HCT116 (cell line): ENCODE measurements around the gene ZFHX2. TPM values are rescaled to one million over a fixed set of nuclear protein-coding genes. Genes with fewer than 3 reads are reported as not detected.

ENCODE experiments used
- ATAC-seq: fragments of 200-7000 bp; cut with Tn5 transposase; 2 replicates; pipeline ENCODE4 v1.9.1; 2020; ENCODE audit warnings: mild to moderate bottlenecking, moderate library complexity
- BruUV-seq: library from RNA; stranded (reverse); fragments of 400-500 nt; replicated peaks from 2 replicates; lab custom pipeline; 2021; lab: Mats Ljungman, UMichigan
- CTCF ChIA-PET: fragments of 300-600 bp; sonication (Branson Sonifier 250); formaldehyde crosslinking; loops from one replicate; lab custom pipeline; 2021; ENCODE audit warnings: antibody characterized with exemption; lab: Charles Lee
- POLR2A ChIA-PET: fragments of 300-600, 350-600 bp; sonication (Branson Sonifier 250); formaldehyde crosslinking; loops from one replicate; lab custom pipeline; 2021; ENCODE audit warnings: antibody characterized with exemption; lab: Charles Lee
- RAD21 ChIA-PET, 2 experiments: fragments of 300-600 bp; sonication (Branson Sonifier 250); formaldehyde crosslinking; loops; one replicate each; lab custom pipeline; 2023; ENCODE audit warnings: low total read pairs in 2 of 2; ENCODE audit not compliant: uncharacterized antibody in 2 of 2, unreplicated experiment in 2 of 2, low non-redundant PET in 1 of 2; lab: Charles Lee
- DNase-seq: peaks from one replicate; pipeline ENCODE4 v3.0.0-alpha.2; 2010; ENCODE audit warnings: low read depth, low spot score
- H2AFZ ChIP-seq: fragments of 200-600 bp; shearing (Covaris generic), sonication (generic); 2 replicates; pipeline ENCODE4 v1.6.1; 2017; ENCODE audit warnings: low read depth, mixed run types, mixed read lengths, antibody characterized with exemption, low read length; ENCODE audit not compliant: poor library complexity, severe bottlenecking
- H3K27ac ChIP-seq: 2 replicates; pipeline ENCODE4 v1.5.1; 2012; ENCODE audit warnings: low read depth, low read length
- H3K27me3 ChIP-seq: fragments of 200-600 bp; sonication (generic); 2 replicates; pipeline ENCODE4 v1.6.1; 2016; ENCODE audit warnings: mixed run types, low read length, mixed read lengths; ENCODE audit not compliant: insufficient read depth
- H3K36me3 ChIP-seq, 2 experiments: fragments of 200-500 bp in 1 of 2; fragments of 200-600 bp in 1 of 2; sonication (Bioruptor generic) in 1 of 2; sonication (generic) in 1 of 2; 2 replicates each; pipeline versions ENCODE4 v1.5.1 to v1.6.1; 2014 to 2016; ENCODE audit warnings: low read length in 2 of 2, inconsistent platforms in 1 of 2, mixed read lengths in 1 of 2, mixed run types in 1 of 2; ENCODE audit not compliant: insufficient read depth in 2 of 2, control insufficient read depth in 1 of 2
- H3K4me1 ChIP-seq, 2 experiments: fragments of 200-600 bp in 1 of 2; sonication (generic) in 1 of 2; 2 replicates each; pipeline versions ENCODE4 v1.5.1 to v1.6.1; 2012 to 2017; ENCODE audit warnings: low read length in 2 of 2, inconsistent platforms in 1 of 2, mild to moderate bottlenecking in 1 of 2, mixed read lengths in 1 of 2, mixed run types in 1 of 2, moderate library complexity in 1 of 2; ENCODE audit not compliant: insufficient read depth in 2 of 2, control insufficient read depth in 1 of 2
- H3K4me2 ChIP-seq: fragments of 200-600 bp; sonication (generic); 2 replicates; pipeline ENCODE4 v1.6.1; 2017; ENCODE audit warnings: mixed run types, low read length, mixed read lengths
- H3K4me3 ChIP-seq, 2 experiments: fragments of 200-600 bp in 1 of 2; sonication (generic) in 1 of 2; replicated peaks in 1 of 2; 2 replicates each; pipeline ENCODE4 v1.5.1; 2011 to 2016; ENCODE audit warnings: low read length in 2 of 2, control low read depth in 1 of 2, low read depth in 1 of 2, mild to moderate bottlenecking in 1 of 2, mixed read lengths in 1 of 2, mixed run types in 1 of 2
- H3K79me2 ChIP-seq: fragments of 200-600 bp; sonication (generic); 2 replicates; pipeline ENCODE4 v1.6.1; 2017; ENCODE audit warnings: mild to moderate bottlenecking, mixed run types, low read length, moderate library complexity, mixed read lengths; ENCODE audit not compliant: insufficient read depth
- H3K9ac ChIP-seq: fragments of 200-600 bp; sonication (generic); 2 replicates; pipeline ENCODE4 v1.6.1; 2016; ENCODE audit warnings: low read length, mixed read lengths
- H3K9me2 ChIP-seq: fragments of 200-600 bp; sonication (generic), shearing (Covaris generic); 2 replicates; pipeline ENCODE4 v1.6.1; 2017; ENCODE audit warnings: mixed run types, mild to moderate bottlenecking, moderate library complexity; ENCODE audit not compliant: insufficient read depth
- H3K9me3 ChIP-seq, 2 experiments: fragments of 200-500 bp in 1 of 2; fragments of 200-600 bp in 1 of 2; sonication (Bioruptor generic) in 1 of 2; sonication (generic) in 1 of 2; 2 replicates each; pipeline ENCODE4 v1.6.1; 2014 to 2017; ENCODE audit warnings: low read length in 2 of 2, mixed read lengths in 2 of 2, inconsistent platforms in 1 of 2, low read depth in 1 of 2, mild to moderate bottlenecking in 1 of 2, mixed run types in 1 of 2, moderate library complexity in 1 of 2; ENCODE audit not compliant: control insufficient read depth in 1 of 2, insufficient read depth in 1 of 2
- H4K20me1 ChIP-seq: fragments of 200-600 bp; sonication (generic), shearing (Covaris generic); 2 replicates; pipeline ENCODE4 v1.6.1; 2017; ENCODE audit warnings: mixed run types, mild to moderate bottlenecking, moderate library complexity; ENCODE audit not compliant: insufficient read depth
- CBX3 ChIP-seq: IDR thresholded peaks from 2 replicates; pipeline ENCODE4 v1.6.1; 2012; ENCODE audit warnings: low read depth
- CEBPB ChIP-seq: IDR thresholded peaks from 2 replicates; pipeline ENCODE4 v1.6.1; 2012; ENCODE audit warnings: low read depth
- ELF1 ChIP-seq: IDR thresholded peaks from 2 replicates; pipeline ENCODE4 v1.6.1; 2012; ENCODE audit warnings: low read depth, borderline replicate concordance
- EZH2 ChIP-seq: fragments of 200-600 bp; sonication (generic); IDR thresholded peaks from 2 replicates; pipeline ENCODE4 v1.6.1; 2017; ENCODE audit warnings: antibody characterized with exemption, mixed run types
- FOSL1 ChIP-seq: IDR thresholded peaks from 2 replicates; pipeline ENCODE4 v1.6.1; 2012; ENCODE audit warnings: low read depth
- JUND ChIP-seq: IDR thresholded peaks from 2 replicates; pipeline ENCODE4 v1.6.1; 2012
- POLR2A ChIP-seq: IDR thresholded peaks from 2 replicates; pipeline ENCODE4 v1.7.0; 2011; ENCODE audit warnings: borderline replicate concordance; ENCODE audit not compliant: insufficient read depth, insufficient read length; ENCODE audit errors: extremely low read depth
- POLR2AphosphoS5 ChIP-seq: IDR thresholded peaks from 2 replicates; pipeline ENCODE4 v1.6.1; 2011; ENCODE audit warnings: mild to moderate bottlenecking, low read depth, low read length, moderate library complexity
- SRF ChIP-seq: IDR thresholded peaks from 2 replicates; pipeline ENCODE4 v1.6.1; 2012; ENCODE audit warnings: low read depth
- YY1 ChIP-seq: IDR thresholded peaks from 2 replicates; pipeline ENCODE4 v1.6.1; 2011; ENCODE audit warnings: low read length, low read depth, moderate library complexity, mild to moderate bottlenecking; ENCODE audit not compliant: insufficient replicate concordance; ENCODE audit errors: extremely low read depth
- ZFX ChIP-seq: fragments of 450-650 bp; IDR thresholded peaks from 2 replicates; pipeline ENCODE4 v1.6.1; 2017
- ZNF274 ChIP-seq: fragments of 200-500 bp; sonication (Bioruptor generic); IDR thresholded peaks from 2 replicates; pipeline ENCODE4 v1.6.1; 2014; ENCODE audit warnings: mild to moderate bottlenecking, low read depth, low read length, inconsistent platforms
- intact Hi-C: fragments of 100-400 bp; cut with micrococcal nuclease; formaldehyde crosslinking; loops from 2 replicates; pipeline ENCODE4 v1.10.0; 2022
- total RNA-seq: library from RNA; stranded (reverse); gene quantifications from one replicate; pipeline ENCODE4 v1.2.1, GENCODE V29; 2021; ENCODE audit not compliant: unreplicated experiment
- TF ChIP-seq, protein P1 (sequence below): IDR thresholded peaks from 2 replicates; pipeline ENCODE4 v1.6.1; 2011; ENCODE audit warnings: mild to moderate bottlenecking, low read length, moderate library complexity; ENCODE audit not compliant: insufficient replicate concordance; ENCODE audit errors: extremely low read depth

Gene ZFHX2
- total RNA-seq, 1 experiment from 2014 or later = 3.6 TPM

GRCh38 chr14:23530375-23531055 is 21.1 kb downstream of the ZFHX2 start:
- no peaks in the 10 kb centered on the region for H3K4me1 ChIP-seq
- H2AFZ ChIP-seq = no peak overlapping the region
- CTCF ChIA-PET = no interaction called here
- H3K27ac ChIP-seq = no peak overlapping the region
- no peak overlapping the region for H3K4me3 ChIP-seq
- H3K27me3 ChIP-seq = no peaks in the 10 kb centered on the region
- DNase-seq = no peak
- RAD21 ChIA-PET = no interaction called here
- POLR2A ChIA-PET = no interaction called here
- no peaks in the 10 kb centered on the region for H3K9me2 ChIP-seq
- ATAC-seq = no peak
- H3K9me3 ChIP-seq = no peaks in the 10 kb centered on the region
- intact Hi-C loops = no loop called here
- no peaks in the 10 kb centered on the region for H4K20me1 ChIP-seq
- no peak overlapping the region for H3K9ac ChIP-seq
- H3K4me2 ChIP-seq = no peak overlapping the region
- H3K36me3 ChIP-seq = no peaks in the 10 kb centered on the region; a peak in 1 of 4 replicates
- H3K79me2 ChIP-seq = no peaks in the 10 kb centered on the region
- BruUV-seq = no TSS peak
- TF ChIP-seq POLR2A = no peak
- TF ChIP-seq ZFX = no peak
- no peak for TF ChIP-seq CEBPB
- TF ChIP-seq POLR2AphosphoS5 = no peak

DNA sequence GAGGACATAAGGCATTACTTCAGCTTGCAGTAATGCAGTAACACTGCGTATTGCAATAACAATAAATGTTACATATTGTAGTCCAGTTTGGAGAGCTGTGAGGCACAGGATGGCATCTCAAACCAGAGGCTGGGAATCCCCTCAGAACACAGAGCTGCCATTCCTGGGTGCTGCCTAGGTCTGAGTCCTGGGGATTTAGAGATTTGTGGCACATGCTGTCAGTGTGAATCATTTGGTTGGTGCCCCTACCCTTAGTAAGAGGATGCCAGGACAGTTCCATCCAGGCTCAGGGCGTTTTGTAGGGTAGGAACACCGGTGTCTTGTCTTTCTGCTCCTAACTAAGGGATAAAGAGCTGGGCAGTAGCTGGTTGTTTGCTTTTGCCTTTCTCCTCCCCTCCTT is 22.5 kb downstream of the ZFHX2 start:
- ATAC-seq = no peak
- no TSS peak for BruUV-seq
- Histone ChIP-seq H4K20me1 (no peaks in the 10 kb centered on the region), H3K27me3 (no peaks in the 10 kb centered on the region), H3K9me2 (no peaks in the 10 kb centered on the region), H3K36me3 (no peaks in the 10 kb centered on the region; a peak in 1 of 4 replicates), H3K4me2 (no peak overlapping the region), H2AFZ (no peak overlapping the region), H3K27ac (no peak overlapping the region), H3K4me1 (no peaks in the 10 kb centered on the region)
- POLR2A ChIA-PET = no interaction called here
- CTCF ChIA-PET = interaction anchor here (0.9 to 1.6 kb wide), 3 partner anchors 10 to 28 kb away, joined by 3 to 4 read pairs (median 4); no protein-coding TSS in a partner anchor
- RAD21 ChIA-PET = no interaction called here
- TF ChIP-seq JUND (no peak), EZH2 (no peak), CEBPB (no peak), CBX3 (no peak), POLR2AphosphoS5 (no peak), YY1 (no peak), ZNF274 (no peak), SRF (no peak), ZFX (no peak), FOSL1 (no peak), ELF1 (no peak)
- TF ChIP-seq, protein P1, sequence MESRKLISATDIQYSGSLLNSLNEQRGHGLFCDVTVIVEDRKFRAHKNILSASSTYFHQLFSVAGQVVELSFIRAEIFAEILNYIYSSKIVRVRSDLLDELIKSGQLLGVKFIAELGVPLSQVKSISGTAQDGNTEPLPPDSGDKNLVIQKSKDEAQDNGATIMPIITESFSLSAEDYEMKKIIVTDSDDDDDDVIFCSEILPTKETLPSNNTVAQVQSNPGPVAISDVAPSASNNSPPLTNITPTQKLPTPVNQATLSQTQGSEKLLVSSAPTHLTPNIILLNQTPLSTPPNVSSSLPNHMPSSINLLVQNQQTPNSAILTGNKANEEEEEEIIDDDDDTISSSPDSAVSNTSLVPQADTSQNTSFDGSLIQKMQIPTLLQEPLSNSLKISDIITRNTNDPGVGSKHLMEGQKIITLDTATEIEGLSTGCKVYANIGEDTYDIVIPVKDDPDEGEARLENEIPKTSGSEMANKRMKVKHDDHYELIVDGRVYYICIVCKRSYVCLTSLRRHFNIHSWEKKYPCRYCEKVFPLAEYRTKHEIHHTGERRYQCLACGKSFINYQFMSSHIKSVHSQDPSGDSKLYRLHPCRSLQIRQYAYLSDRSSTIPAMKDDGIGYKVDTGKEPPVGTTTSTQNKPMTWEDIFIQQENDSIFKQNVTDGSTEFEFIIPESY = no peak
- TF ChIP-seq, all 23 proteins: peak for 0
- DNase-seq = no peak
- intact Hi-C loops = no loop called here
- Histone ChIP-seq H3K9ac (no peak overlapping the region), H3K9me3 (no peaks in the 10 kb centered on the region), H3K4me3 (no peak overlapping the region), H3K79me2 (no peaks in the 10 kb centered on the region)
